Kidney (tissue), 14 donors: ENCODE results near the gene POLL. TPM values are rescaled to one million over a fixed set of nuclear protein-coding genes. Genes with fewer than 3 reads are reported as not detected.
A peak's percentile ranks its signal among the peaks of the same experiment; 100 is the strongest.

Source experiments
- DNase-seq, 5 donors: peaks; one replicate each; pipeline ENCODE4 v3.0.0-alpha.2; 2013 to 2020
- FAIRE-seq: peaks from 2 replicates; lab custom pipeline; 2012; peaks lifted over from hg19 to GRCh38; lab: Jason Lieb, UNC
- H3K27ac ChIP-seq, 2 donors: one replicate each; pipeline ENCODE4 v1.7.0; 2013; ENCODE audit warnings: low read depth in 2 of 2, low read length in 2 of 2, inconsistent platforms in 1 of 2
- H3K27me3 ChIP-seq: one replicate; pipeline ENCODE4 v1.7.1; 2013; ENCODE audit warnings: low read length, inconsistent platforms; ENCODE audit not compliant: control insufficient read depth, insufficient read depth
- H3K36me3 ChIP-seq, 3 donors: one replicate each; pipeline versions ENCODE4 v1.7.0 to v1.7.1; 2013; ENCODE audit warnings: low read length in 3 of 3, control low read depth in 1 of 3, inconsistent platforms in 1 of 3; ENCODE audit not compliant: insufficient read depth in 3 of 3, control insufficient read depth in 2 of 3
- H3K4me1 ChIP-seq, 3 donors: one replicate each; pipeline versions ENCODE4 v1.7.0 to v1.7.1; 2013; ENCODE audit warnings: low read length in 3 of 3, inconsistent platforms in 1 of 3, low read depth in 1 of 3; ENCODE audit not compliant: control insufficient read depth in 2 of 3, insufficient read depth in 2 of 3
- H3K4me3 ChIP-seq, 3 donors: one replicate each; pipeline versions ENCODE4 v1.7.0 to v1.8.1; 2013; ENCODE audit warnings: low read length in 3 of 3, control low read depth in 1 of 3, inconsistent platforms in 1 of 3
- H3K9ac ChIP-seq, 3 donors: one replicate each; pipeline versions ENCODE4 v1.7.0 to v1.7.1; 2013; ENCODE audit warnings: low read length in 3 of 3, control low read depth in 1 of 3, inconsistent platforms in 1 of 3
- H3K9me3 ChIP-seq, 3 donors: one replicate each; pipeline versions ENCODE4 v1.7.0 to v1.7.1; 2013; ENCODE audit warnings: low read length in 3 of 3, control low read depth in 1 of 3, inconsistent platforms in 1 of 3; ENCODE audit not compliant: control insufficient read depth in 2 of 3, insufficient read depth in 1 of 3
- CTCF ChIP-seq: IDR thresholded peaks from 3 replicates; pipeline ENCODE4 v1.5.1; 2012; ENCODE audit warnings: mild to moderate bottlenecking, moderate library complexity, borderline replicate concordance; ENCODE audit not compliant: insufficient read depth; ENCODE audit errors: extremely low read depth
- intact Hi-C: fragments of 100-400 bp; cut with DNase I; formaldehyde crosslinking; loops from one replicate; pipeline ENCODE4 v1.11.1; 2022
- polyA plus RNA-seq: library from polyadenylated mRNA; stranded (reverse); fragments of 350-450 nt; fragmentation: Illumina TruSeq; extraction: RNeasy Lipid Tissue Mini Kit (QIAGEN cat#74804); gene quantifications from one replicate; pipeline ENCODE4 v1.2.3, GENCODE V29; 2014; ENCODE audit warnings: low read depth, low replicate concordance; ENCODE audit not compliant: insufficient read depth
- total RNA-seq: library from RNA; stranded (reverse); fragmentation: NEBNext Ultra II Directional; extraction: Animal tissue kit (Norgen Biotek cat#: 25700); gene quantifications from one replicate; pipeline ENCODE4 v1.2.1, GENCODE V29; 2021
- donor health status: control.
- donor health status: control.
- donor health status: control.
- donor health status: control.
- donor health status: control.
- donor health status: DM: yes; HTN: yes; CAD: no.
- donor health status: Normal renal cell carcinoma (clear cell type).

Gene POLL
- total and polyA plus RNA-seq, 2 donors from 2014 or later, result 27.5 to 35.2 TPM

- Histone ChIP-seq H3K27me3 (no peaks in the 10 kb centered on the region), H3K4me3 (no peak overlapping the region), H3K9me3 (no peaks in the 10 kb centered on the region), H3K9ac (no peak overlapping the region), H3K27ac (no peak overlapping the region), H3K4me1 (no peaks in the 10 kb centered on the region), H3K36me3 (peaks cover 3 to 14% (median 13%) of the 10 kb centered on the region in 3 donors)
- DNase-seq (peak in 1 of 5 donors; percentile 29), FAIRE-seq (no peak)
- no peak for TF ChIP-seq CTCF
- intact Hi-C loops, result no loop called here
Measured at GRCh38 chr10:101624526-101625102, 36.6 kb upstream of the POLL start.

GRCh38 chr10:101623528-101623927 is 35.5 kb upstream of the POLL start:
- intact Hi-C loops, result no loop called here
- no peaks in the 10 kb centered on the region for H3K4me1 ChIP-seq
- no peaks in the 10 kb centered on the region for H3K9me3 ChIP-seq
- H3K36me3 ChIP-seq, result peaks cover 3 to 19% (median 13%) of the 10 kb centered on the region in 3 donors
- no peak overlapping the region for H3K4me3 ChIP-seq
- no peak overlapping the region for H3K9ac ChIP-seq
- no peaks in the 10 kb centered on the region for H3K27me3 ChIP-seq
- DNase-seq (no peak), FAIRE-seq (no peak)
- no peak overlapping the region for H3K27ac ChIP-seq
- TF ChIP-seq CTCF, result no peak

- FAIRE-seq (no peak), DNase-seq (peak in 1 of 5 donors; percentile 15)
- TF ChIP-seq CTCF, result no peak
- Histone ChIP-seq H3K4me1 (no peaks in the 10 kb centered on the region), H3K27ac (no peak overlapping the region), H3K4me3 (no peak overlapping the region), H3K9me3 (no peaks in the 10 kb centered on the region), H3K36me3 (peaks cover 3 to 18% (median 9%) of the 10 kb centered on the region in 3 donors), H3K27me3 (no peaks in the 10 kb centered on the region), H3K9ac (no peak overlapping the region)
- intact Hi-C loops, result no loop called here
Measured at GRCh38 chr10:101619983-101620382, 31.9 kb upstream of the POLL start.

GRCh38 chr10:101618871-101619270 is 30.8 kb upstream of the POLL start:
- Histone ChIP-seq H3K36me3 (peaks cover 2 to 14% (median 8%) of the 10 kb centered on the region in 3 donors), H3K27ac (no peak overlapping the region), H3K27me3 (no peaks in the 10 kb centered on the region), H3K9me3 (no peaks in the 10 kb centered on the region), H3K9ac (no peak overlapping the region), H3K4me1 (no peaks in the 10 kb centered on the region), H3K4me3 (no peak overlapping the region)
- DNase-seq, result no peak
- FAIRE-seq, result no peak
- intact Hi-C loops, result no loop called here
- no peak for TF ChIP-seq CTCF
